Adipose tissue (tissue), 3 donors: ENCODE data around the gene ADCY9. TPM values are rescaled to one million over a fixed set of nuclear protein-coding genes. Genes with fewer than 3 reads are reported as not detected.
"Not testable (repeated sequence)": the region's sequence is repeated elsewhere in the genome, so short reads cannot be mapped to it uniquely, and the experiment has no call there.

Source experiments
- H3K27ac ChIP-seq: one replicate; pipeline ENCODE4 v1.5.1; 2013; ENCODE audit warnings: low read depth, low read length
- WGBS, 3 donors: extraction: QIAGEN DNeasy Blood & Tissue Kit; methylation state at CpG; one replicate each; pipeline ENCODE4 v1.1.7; 2013; 5-methylcytosine and 5-hydroxymethylcytosine counted together
- polyA plus RNA-seq, 3 donors: library from polyadenylated mRNA; stranded (reverse); fragments of 200-250 nt; gene quantifications; one replicate each; pipeline ENCODE4 v1.2.3, GENCODE V29; 2013
- donor health status: healthy with polysubstance abuse.
- donor health status: Bipolar disorder and iron deficiency.
- donor health status: healthy.

Gene ADCY9
- polyA plus RNA-seq, 3 donors: 5.3 to 8.6 (median 6.9) TPM

DNA sequence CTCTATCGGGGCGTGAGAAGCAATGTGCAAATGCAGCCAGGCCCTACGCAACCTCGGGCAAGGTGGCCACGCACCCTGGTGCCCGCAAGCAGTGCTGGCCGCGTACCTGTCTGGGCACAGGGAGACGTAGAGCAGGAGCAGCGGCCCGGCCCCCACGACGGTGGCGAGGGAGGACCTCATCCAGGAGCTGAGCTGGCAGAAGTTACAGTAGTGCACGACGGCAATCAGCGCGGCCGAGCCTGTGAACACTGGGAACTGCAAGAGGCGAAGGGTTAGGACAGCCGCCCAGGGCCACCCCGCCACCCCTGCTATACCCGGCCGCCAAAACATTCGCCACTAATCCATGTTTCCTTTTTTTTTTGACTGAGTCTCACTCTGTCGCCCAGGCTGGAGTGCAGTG lies 138.9 kb downstream of the ADCY9 start:
- WGBS, 3 donors: 88 to 93% (median 89%) methylated on average over 26 of the region's 26 CpGs
- no peak overlapping the region for H3K27ac ChIP-seq

DNA sequence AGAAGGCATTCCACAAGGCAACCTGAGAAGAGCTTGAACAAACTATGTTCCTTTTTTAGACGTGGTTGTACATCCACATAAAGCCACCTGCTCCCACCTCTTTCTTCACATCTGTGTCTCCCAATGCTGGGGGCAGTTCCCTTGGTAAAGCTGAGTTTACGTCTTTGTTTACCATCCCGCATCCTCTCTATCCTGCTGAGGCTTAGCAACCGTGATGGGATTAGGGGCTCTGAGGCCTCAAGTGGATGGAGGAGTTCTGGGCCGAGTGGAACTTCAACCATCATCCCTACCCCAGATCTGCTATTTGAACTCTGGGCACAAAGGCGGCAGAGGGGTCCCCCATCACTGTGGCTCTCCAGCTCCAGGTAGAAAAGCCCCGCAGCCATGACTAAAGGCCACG lies 141.5 kb downstream of the ADCY9 start:
- 88 to 92% (median 89%) methylated on average over 8 of the region's 8 CpGs for WGBS, 3 donors
- no peak overlapping the region for H3K27ac ChIP-seq

DNA sequence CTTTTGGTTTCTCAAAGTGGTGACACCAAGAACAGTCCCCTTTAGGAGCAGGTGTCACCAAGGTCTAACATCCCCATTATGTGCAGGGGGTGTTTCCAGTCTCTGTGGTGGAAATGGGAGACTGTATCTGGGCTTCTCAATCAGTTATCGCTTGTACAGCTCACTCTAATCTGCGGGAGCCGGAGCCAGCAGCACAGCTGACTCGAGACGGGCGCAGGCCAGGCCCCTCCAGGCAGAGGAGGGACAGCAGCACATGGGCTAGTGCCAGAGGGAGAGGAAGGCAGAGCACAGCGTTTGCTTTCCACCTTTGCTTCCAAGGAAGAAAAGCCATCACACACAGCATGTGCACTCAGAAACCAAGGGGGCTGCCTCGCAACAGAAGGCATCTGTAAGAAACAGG lies 144.5 kb downstream of the ADCY9 start:
- 51 to 91% (median 91%) methylated on average over 8 of the region's 8 CpGs for WGBS, 3 donors

GRCh38 chr16:3971261-3971660 lies 145.0 kb downstream of the ADCY9 start:
- 88 to 96% (median 96%) methylated on average over 9 of the region's 9 CpGs for WGBS, 3 donors
- no peak overlapping the region for H3K27ac ChIP-seq

More for the DNA sequence above, 144.5 kb downstream of the ADCY9 start:
- no peak overlapping the region for H3K27ac ChIP-seq

DNA sequence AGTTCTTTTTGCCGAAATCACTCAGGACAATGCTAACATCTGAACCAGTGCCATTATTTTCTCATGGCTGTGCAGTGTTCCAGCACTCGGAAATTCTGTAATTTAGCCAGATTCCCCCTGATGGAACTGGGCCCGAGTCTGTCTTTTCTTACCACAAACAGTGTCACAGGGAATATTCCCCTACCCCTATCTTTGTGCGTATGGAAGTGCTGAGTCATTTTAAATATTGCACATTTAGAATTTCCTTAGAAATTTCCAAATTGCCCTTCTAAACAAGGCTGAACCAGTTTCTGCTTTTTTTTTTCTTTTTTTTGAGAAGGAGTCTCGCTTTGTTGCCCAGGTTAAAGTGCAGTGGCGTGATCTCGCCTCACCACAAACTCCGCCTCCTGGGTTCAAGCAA lies 147.7 kb downstream of the ADCY9 start:
- no peak overlapping the region for H3K27ac ChIP-seq
- WGBS, 3 donors: 67 to 82% (median 74%) methylated on average over 8 of the region's 8 CpGs

- 97 to 98% (median 97%) methylated on average over 24 of the region's 24 CpGs for WGBS, 3 donors
- H3K27ac ChIP-seq: no peak overlapping the region
Measured at GRCh38 chr16:3966681-3967080, 149.6 kb downstream of the ADCY9 start.

GRCh38 chr16:3965781-3966582 lies 150.3 kb downstream of the ADCY9 start:
- WGBS, 3 donors: 95 to 96% (median 96%) methylated on average over 50 of the region's 50 CpGs
- H3K27ac ChIP-seq: no peak overlapping the region

GRCh38 chr16:3965306-3965705 lies 150.9 kb downstream of the ADCY9 start:
- no peak overlapping the region for H3K27ac ChIP-seq
- WGBS, 3 donors: 85 to 91% (median 85%) methylated on average over 15 of the region's 15 CpGs

GRCh38 chr16:3964686-3965290 lies 151.5 kb downstream of the ADCY9 start:
- H3K27ac ChIP-seq: no peak overlapping the region

GRCh38 chr16:3963886-3964685 lies 152.2 kb downstream of the ADCY9 start:
- no peak overlapping the region for H3K27ac ChIP-seq

More at GRCh38 chr16:3964686-3965290, 151.5 kb downstream of the ADCY9 start:
- 90 to 94% (median 92%) methylated on average over 28 of the region's 28 CpGs for WGBS, 3 donors

GRCh38 chr16:3963203-3963602 lies 153.0 kb downstream of the ADCY9 start:
- no peak overlapping the region for H3K27ac ChIP-seq
- WGBS, 3 donors: 38 to 68% (median 41%) methylated on average over 17 of the region's 17 CpGs

More at GRCh38 chr16:3963886-3964685, 152.2 kb downstream of the ADCY9 start:
- WGBS, 3 donors: 71 to 79% (median 76%) methylated on average over 29 of the region's 29 CpGs

GRCh38 chr16:3961449-3961849 lies 154.8 kb downstream of the ADCY9 start:
- H3K27ac ChIP-seq: no peak overlapping the region
- WGBS, 3 donors: 56 to 82% (median 80%) methylated on average over 11 of the region's 11 CpGs

DNA sequence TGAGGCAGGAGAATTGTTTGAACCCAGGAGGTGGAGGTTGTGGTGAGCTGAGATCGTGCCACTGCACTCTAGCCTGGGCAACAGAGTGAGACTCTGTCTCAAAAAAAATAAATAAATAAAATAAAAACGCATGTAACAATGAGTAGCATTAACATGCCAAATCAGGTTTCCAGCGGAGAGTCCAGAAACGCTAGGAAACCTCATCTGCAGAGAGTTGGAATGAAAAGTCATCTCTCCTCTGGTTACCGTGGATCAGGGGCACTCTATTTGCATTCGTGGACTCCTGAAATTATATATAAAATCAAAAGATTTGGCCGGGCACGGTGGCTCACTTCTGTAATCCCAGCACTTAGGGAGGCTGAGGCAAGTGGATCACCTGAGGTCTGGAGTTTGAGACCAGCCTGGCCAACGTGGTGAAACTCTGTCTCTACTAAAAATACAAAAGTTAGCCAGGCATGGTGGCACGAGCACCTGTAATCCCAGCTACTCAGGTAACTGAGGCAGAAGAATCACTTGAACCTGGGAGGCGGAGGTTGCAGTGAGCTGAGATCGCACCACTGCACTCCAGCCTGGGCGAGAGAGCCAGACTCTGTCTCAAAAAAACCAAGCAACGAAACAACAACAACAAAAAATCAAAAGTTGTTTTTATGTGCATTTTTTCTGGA lies 156.2 kb downstream of the ADCY9 start:
- WGBS, 3 donors: 42 to 63% (median 54%) methylated on average over 14 of the region's 14 CpGs
- H3K27ac ChIP-seq: not testable (repeated sequence)

- no peak overlapping the region for H3K27ac ChIP-seq
- 58 to 76% (median 74%) methylated on average over 3 of the region's 3 CpGs for WGBS, 3 donors
Measured at GRCh38 chr16:3959148-3959547, 157.1 kb downstream of the ADCY9 start.

GRCh38 chr16:3957344-3957980 lies 158.8 kb downstream of the ADCY9 start:
- WGBS, 3 donors: 75 to 88% (median 86%) methylated on average over 23 of the region's 23 CpGs
- H3K27ac ChIP-seq: no peak overlapping the region

- 46 to 76% (median 52%) methylated on average over 15 of the region's 15 CpGs for WGBS, 3 donors
- H3K27ac ChIP-seq: no peak overlapping the region
Measured at GRCh38 chr16:3954411-3954921, 161.8 kb downstream of the ADCY9 start.

GRCh38 chr16:3953728-3954410 lies 162.4 kb downstream of the ADCY9 start:
- 91% methylated on average over 24 of the region's 24 CpGs for WGBS, 3 donors
- H3K27ac ChIP-seq: no peak overlapping the region
